DOHH2 (cell line): ENCODE measurements around the gene BPTF.
"Not testable (repeated sequence)": the region's sequence is repeated elsewhere in the genome, so short reads cannot be mapped to it uniquely, and the experiment has no call there.

ENCODE experiments used
- H3F3A ChIP-seq: fragments of 200-600 bp; sonication (generic), shearing (Covaris generic); 2 replicates; pipeline ENCODE4 v1.6.0; 2016; ENCODE audit warnings: antibody characterized with exemption, mild to moderate bottlenecking; ENCODE audit not compliant: control insufficient read depth, insufficient read depth
- H3K27ac ChIP-seq: fragments of 200-600 bp; sonication (generic); 2 replicates; pipeline ENCODE4 v1.5.1; 2014; ENCODE audit warnings: low read depth, mild to moderate bottlenecking, low read length, moderate library complexity
- H3K27me3 ChIP-seq: fragments of 200-600 bp; sonication (generic); 2 replicates; pipeline ENCODE4 v1.6.1; 2014; ENCODE audit warnings: mild to moderate bottlenecking, low read length, mixed read lengths; ENCODE audit not compliant: control insufficient read depth
- H3K36me3 ChIP-seq: fragments of 200-600 bp; sonication (generic); 2 replicates; pipeline ENCODE4 v1.6.1; 2014; ENCODE audit warnings: mild to moderate bottlenecking, low read length, moderate library complexity, mixed read lengths; ENCODE audit not compliant: control insufficient read depth
- H3K4me1 ChIP-seq: fragments of 200-600 bp; sonication (generic); 2 replicates; pipeline ENCODE4 v1.6.1; 2014; ENCODE audit warnings: mild to moderate bottlenecking, low read length, mixed read lengths; ENCODE audit not compliant: control insufficient read depth
- H3K4me2 ChIP-seq: fragments of 200-600 bp; sonication (generic); 2 replicates; pipeline ENCODE4 v1.6.0; 2014; ENCODE audit warnings: mild to moderate bottlenecking, low read length, moderate library complexity
- H3K4me3 ChIP-seq: fragments of 200-600 bp; sonication (generic); 2 replicates; pipeline ENCODE4 v1.5.1; 2014; ENCODE audit warnings: mild to moderate bottlenecking, low read length, mixed read lengths
- H3K79me2 ChIP-seq: fragments of 200-600 bp; sonication (generic); 2 replicates; pipeline ENCODE4 v1.6.1; 2014; ENCODE audit warnings: mild to moderate bottlenecking, low read length, mixed read lengths; ENCODE audit not compliant: control insufficient read depth
- H3K9me2 ChIP-seq: fragments of 200-600 bp; sonication (generic); replicated peaks from 2 replicates; pipeline ENCODE4 v1.6.1; 2014; ENCODE audit warnings: mild to moderate bottlenecking, low read length, mixed read lengths; ENCODE audit not compliant: control insufficient read depth
- H3K9me3 ChIP-seq: fragments of 200-600 bp; sonication (generic); 2 replicates; pipeline ENCODE4 v1.6.1; 2014; ENCODE audit warnings: antibody characterized with exemption, low read length, mixed read lengths; ENCODE audit not compliant: control insufficient read depth, insufficient read depth
- H4K20me1 ChIP-seq: fragments of 200-600 bp; sonication (generic); 2 replicates; pipeline ENCODE4 v1.6.0; 2014; ENCODE audit warnings: low read depth, mild to moderate bottlenecking, antibody characterized with exemption, low read length, moderate library complexity; ENCODE audit not compliant: control insufficient read depth, insufficient read depth
- EZH2phosphoT487 ChIP-seq: fragments of 200-600 bp; sonication (generic); IDR thresholded peaks from 2 replicates; pipeline ENCODE4 v1.6.1; 2017; ENCODE audit warnings: borderline replicate concordance, mild to moderate bottlenecking, antibody characterized with exemption, low read length, moderate library complexity, mixed read lengths
- TF ChIP-seq, protein P1 (sequence below): fragments of 200-600 bp; sonication (generic); IDR thresholded peaks from one replicate; pipeline ENCODE4 v1.5.1; 2014; ENCODE audit warnings: antibody characterized with exemption, mild to moderate bottlenecking, low read depth, low read length; ENCODE audit not compliant: poor library complexity, severe bottlenecking

BPTF gene

DNA sequence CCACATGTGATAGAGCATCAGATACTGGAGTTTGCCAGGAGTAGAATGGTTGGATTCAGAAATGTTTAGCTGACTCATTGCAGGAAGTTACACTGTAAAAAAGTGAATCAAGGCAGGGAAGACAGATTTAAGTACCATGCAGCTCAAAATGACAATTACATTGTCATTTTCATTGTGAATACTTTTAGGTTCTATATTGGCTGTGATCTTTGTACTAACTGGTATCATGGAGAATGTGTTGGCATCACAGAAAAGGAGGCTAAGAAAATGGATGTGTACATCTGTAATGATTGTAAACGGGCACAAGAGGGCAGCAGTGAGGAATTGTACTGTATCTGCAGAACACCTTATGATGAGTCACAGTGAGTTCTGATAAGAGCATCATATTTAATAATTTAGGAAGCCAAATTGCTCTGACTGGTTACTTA, 137.9 kb downstream of the BPTF start:
- TF ChIP-seq, protein P1, sequence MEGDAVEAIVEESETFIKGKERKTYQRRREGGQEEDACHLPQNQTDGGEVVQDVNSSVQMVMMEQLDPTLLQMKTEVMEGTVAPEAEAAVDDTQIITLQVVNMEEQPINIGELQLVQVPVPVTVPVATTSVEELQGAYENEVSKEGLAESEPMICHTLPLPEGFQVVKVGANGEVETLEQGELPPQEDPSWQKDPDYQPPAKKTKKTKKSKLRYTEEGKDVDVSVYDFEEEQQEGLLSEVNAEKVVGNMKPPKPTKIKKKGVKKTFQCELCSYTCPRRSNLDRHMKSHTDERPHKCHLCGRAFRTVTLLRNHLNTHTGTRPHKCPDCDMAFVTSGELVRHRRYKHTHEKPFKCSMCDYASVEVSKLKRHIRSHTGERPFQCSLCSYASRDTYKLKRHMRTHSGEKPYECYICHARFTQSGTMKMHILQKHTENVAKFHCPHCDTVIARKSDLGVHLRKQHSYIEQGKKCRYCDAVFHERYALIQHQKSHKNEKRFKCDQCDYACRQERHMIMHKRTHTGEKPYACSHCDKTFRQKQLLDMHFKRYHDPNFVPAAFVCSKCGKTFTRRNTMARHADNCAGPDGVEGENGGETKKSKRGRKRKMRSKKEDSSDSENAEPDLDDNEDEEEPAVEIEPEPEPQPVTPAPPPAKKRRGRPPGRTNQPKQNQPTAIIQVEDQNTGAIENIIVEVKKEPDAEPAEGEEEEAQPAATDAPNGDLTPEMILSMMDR = peak; percentile 51
- Histone ChIP-seq H3F3A (peaks cover 27% of the 10 kb centered on the region), H3K36me3 (peaks cover 73% of the 10 kb centered on the region)
- H3K4me3 ChIP-seq, H3K9me3 ChIP-seq, H3K79me2 ChIP-seq, H3K27me3 ChIP-seq, H4K20me1 ChIP-seq, H3K4me2 ChIP-seq, H3K9me2 ChIP-seq, H3K27ac ChIP-seq, H3K4me1 ChIP-seq: not testable (repeated sequence)

DNA sequence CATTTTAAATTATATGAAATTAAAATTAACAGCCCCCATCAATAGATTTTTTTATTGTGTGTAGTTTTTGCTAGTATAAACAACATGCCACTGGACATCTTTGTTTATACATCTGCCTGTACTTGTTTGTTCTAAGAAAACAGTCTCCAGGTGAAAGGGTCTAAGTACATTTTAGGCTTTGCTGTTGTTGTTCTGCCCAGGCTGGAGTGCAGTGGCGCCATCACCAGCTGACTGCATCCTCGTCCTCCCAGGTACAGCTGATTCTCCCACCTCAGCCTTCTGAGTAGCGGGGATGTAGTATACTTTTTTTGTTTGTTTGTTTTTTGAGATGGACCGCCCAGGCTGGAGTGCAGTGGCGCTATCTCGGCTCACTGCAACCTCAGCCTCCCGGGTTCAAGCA, 145.5 kb downstream of the BPTF start:
- Histone ChIP-seq H3K9me3 (no peaks in the 10 kb centered on the region), H3K4me1 (no peaks in the 10 kb centered on the region), H3K79me2 (no peaks in the 10 kb centered on the region), H3K27me3 (no peaks in the 10 kb centered on the region), H3K27ac (no peak overlapping the region), H3F3A (no peaks in the 10 kb centered on the region), H3K4me3 (no peak overlapping the region), H3K9me2 (no peaks in the 10 kb centered on the region), H4K20me1 (no peaks in the 10 kb centered on the region), H3K4me2 (no peak overlapping the region), H3K36me3 (peaks cover 65% of the 10 kb centered on the region)
- TF ChIP-seq, protein P1 = no peak
- TF ChIP-seq EZH2phosphoT487 = no peak

DNA sequence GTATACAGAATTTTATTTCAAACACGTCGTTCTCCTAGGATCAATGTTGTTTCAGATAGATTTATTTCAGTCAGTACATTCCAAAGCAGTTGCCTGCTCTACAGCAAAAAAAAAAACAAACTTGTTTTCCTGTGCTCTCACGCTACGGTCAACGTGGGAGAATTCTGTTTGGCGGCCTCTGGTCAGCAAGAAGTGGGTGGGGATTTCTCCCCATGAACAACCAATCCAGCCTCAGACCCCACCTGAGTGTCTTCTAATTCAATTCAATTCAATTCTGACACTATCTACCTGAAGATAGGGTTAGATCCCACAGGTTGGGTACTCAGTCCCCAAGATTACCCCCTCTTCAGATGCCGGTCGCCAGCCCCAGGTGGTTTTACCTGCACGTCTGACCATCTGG, 148.9 kb downstream of the BPTF start:
- H3K4me1 ChIP-seq = no peaks in the 10 kb centered on the region
- H3K27me3 ChIP-seq = no peaks in the 10 kb centered on the region
- peaks cover 64% of the 10 kb centered on the region for H3K36me3 ChIP-seq
- H3K27ac ChIP-seq = no peak overlapping the region
- no peaks in the 10 kb centered on the region for H3F3A ChIP-seq
- no peaks in the 10 kb centered on the region for H3K9me3 ChIP-seq
- no peak overlapping the region for H3K4me2 ChIP-seq
- no peaks in the 10 kb centered on the region for H3K79me2 ChIP-seq
- no peak overlapping the region for H3K4me3 ChIP-seq
- TF ChIP-seq, protein P1 = no peak
- no peak for TF ChIP-seq EZH2phosphoT487
- H3K9me2 ChIP-seq = no peaks in the 10 kb centered on the region
- H4K20me1 ChIP-seq = no peaks in the 10 kb centered on the region

DNA sequence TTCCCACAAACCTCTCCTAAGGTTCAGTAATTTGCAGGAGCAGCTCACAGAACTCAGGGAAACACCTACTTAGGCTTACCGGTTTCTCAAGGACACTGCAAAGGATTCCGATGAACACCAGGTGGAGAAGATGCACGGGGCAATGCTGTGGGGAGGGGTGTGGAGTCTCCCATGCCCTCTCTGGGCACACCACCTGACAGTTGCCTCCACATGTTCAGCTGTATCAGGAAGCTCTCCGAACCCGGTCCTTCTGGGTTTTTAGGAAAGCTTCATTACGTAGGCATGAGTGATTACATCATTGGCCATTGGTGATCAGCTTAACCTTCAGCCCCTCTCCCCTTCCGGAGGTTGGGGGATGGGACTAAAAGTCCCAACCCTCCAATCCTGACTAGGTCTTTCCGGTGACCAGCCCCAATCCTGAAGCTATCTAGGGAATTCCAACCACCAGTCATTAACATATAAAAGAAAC, 149.3 kb downstream of the BPTF start:
- Histone ChIP-seq H3K4me3 (no peak overlapping the region), H3K27me3 (no peaks in the 10 kb centered on the region), H3K9me2 (no peaks in the 10 kb centered on the region), H3K79me2 (no peaks in the 10 kb centered on the region), H3F3A (no peaks in the 10 kb centered on the region), H3K4me1 (peaks cover 1% of the 10 kb centered on the region; the same call in 1 of the 2 replicates), H3K4me2 (no peak overlapping the region), H3K36me3 (peaks cover 61% of the 10 kb centered on the region), H4K20me1 (no peaks in the 10 kb centered on the region), H3K27ac (no peak overlapping the region), H3K9me3 (no peaks in the 10 kb centered on the region)
- TF ChIP-seq EZH2phosphoT487 = no peak
- TF ChIP-seq, protein P1 = no peak

DNA sequence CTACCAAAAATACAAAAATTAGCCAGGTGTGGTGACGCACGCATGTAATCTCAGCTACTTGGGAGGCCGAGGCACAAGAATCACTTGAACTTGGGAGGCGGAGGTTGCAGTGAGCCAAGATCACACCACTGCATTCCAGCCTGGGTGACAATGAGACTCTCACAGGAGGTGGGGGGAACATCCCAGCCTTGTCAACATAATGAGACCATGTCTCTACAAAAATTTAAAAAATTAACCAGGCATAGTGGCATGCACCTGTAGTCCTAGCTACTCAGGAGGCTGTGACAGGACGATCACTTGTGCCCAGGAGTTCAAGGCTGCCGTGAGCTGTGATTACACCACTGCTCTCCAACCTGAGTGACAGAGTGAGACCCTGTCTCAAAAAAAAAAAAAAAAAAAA, 151.0 kb downstream of the BPTF start:
- not testable (repeated sequence) for H3K4me3 ChIP-seq, H3K27me3 ChIP-seq, H3K9me2 ChIP-seq, H3K27ac ChIP-seq, H4K20me1 ChIP-seq, H3K4me2 ChIP-seq, H3K9me3 ChIP-seq, H3F3A ChIP-seq, H3K79me2 ChIP-seq, H3K4me1 ChIP-seq
- peaks cover 60% of the 10 kb centered on the region for H3K36me3 ChIP-seq
